ENCODE results near the gene TSPAN2. TPM values are rescaled to one million over a fixed set of nuclear protein-coding genes. Genes with fewer than 3 reads are reported as not detected.

The TSPAN2 gene
- 3.5 TPM for polyA plus RNA-seq (2013, experiment 1 of 2; ENCODE audit: insufficient read length)
- 5.2 TPM for polyA plus RNA-seq (2013, experiment 2 of 2; ENCODE audit: insufficient read length)

GRCh38 chr1:115089420-115090185 is at the start of gene TSPAN2:
Gene TSPAN2 (minus strand): TSS chr1:115089503. CDS start chr1:115089432, 71 bp downstream.
- peak; percentile 76 for DNase-seq

GRCh38 chr1:115138973-115139372 is 49.7 kb upstream of the TSPAN2 start:
- peak; percentile 93 for DNase-seq

- DNase-seq, result no peak
Measured at GRCh38 chr1:115138271-115138670, 49.0 kb upstream of the TSPAN2 start.

- no peak for DNase-seq
Measured at GRCh38 chr1:115137191-115137590, 47.9 kb upstream of the TSPAN2 start.

GRCh38 chr1:115136706-115137105 is 47.4 kb upstream of the TSPAN2 start:
- DNase-seq, result no peak

- no peak for DNase-seq
Measured at GRCh38 chr1:115136106-115136505, 46.8 kb upstream of the TSPAN2 start.

- peak; percentile 75 for DNase-seq
Measured at GRCh38 chr1:115135681-115136080, 46.4 kb upstream of the TSPAN2 start.

- DNase-seq, result peak; percentile 90
Measured at GRCh38 chr1:115134850-115135480, 45.7 kb upstream of the TSPAN2 start.

- no peak for DNase-seq
Measured at GRCh38 chr1:115134231-115134630, 44.9 kb upstream of the TSPAN2 start.

GRCh38 chr1:115133440-115133839 is 44.1 kb upstream of the TSPAN2 start:
- peak; percentile 72 for DNase-seq

- DNase-seq, result no peak
Measured at GRCh38 chr1:115130786-115131185, 41.5 kb upstream of the TSPAN2 start.

GRCh38 chr1:115129071-115129640 is 39.9 kb upstream of the TSPAN2 start:
- no peak for DNase-seq

GRCh38 chr1:115127539-115127938 is 38.2 kb upstream of the TSPAN2 start:
- DNase-seq, result no peak

GRCh38 chr1:115126516-115126915 is 37.2 kb upstream of the TSPAN2 start:
- DNase-seq, result no peak

GRCh38 chr1:115123116-115123515 is 33.8 kb upstream of the TSPAN2 start:
- DNase-seq, result no peak

GRCh38 chr1:115121793-115122192 is 32.5 kb upstream of the TSPAN2 start:
- no peak for DNase-seq

- no peak for DNase-seq
Measured at GRCh38 chr1:115120296-115120695, 31.0 kb upstream of the TSPAN2 start.

- DNase-seq, result peak; percentile 74
Measured at GRCh38 chr1:115118611-115119010, 29.3 kb upstream of the TSPAN2 start.

GRCh38 chr1:115118086-115118485 is 28.8 kb upstream of the TSPAN2 start:
- DNase-seq, result no peak

- DNase-seq, result no peak
Measured at GRCh38 chr1:115117298-115117697, 28.0 kb upstream of the TSPAN2 start.

- DNase-seq, result no peak
Measured at GRCh38 chr1:115116512-115116911, 27.2 kb upstream of the TSPAN2 start.

- no peak for DNase-seq
Measured at GRCh38 chr1:115115521-115116161, 26.3 kb upstream of the TSPAN2 start.

GRCh38 chr1:115114308-115114707 is 25.0 kb upstream of the TSPAN2 start:
- peak; percentile 30 for DNase-seq

Measured in fibroblast of skin of abdomen (primary cell).